T-helper 2 cell treated with Interferon-gamma antibody and Interleukin-4, amounts not matched to agents 5 μg/mL and 100 μg/mL, for 36 hours (primary cell): ENCODE results near the gene ZNF217.
"Not testable (repeated sequence)": the region's sequence is repeated elsewhere in the genome, so short reads cannot be mapped to it uniquely, and the experiment has no call there.

Source experiments
- DNase-seq: peaks from one replicate; pipeline ENCODE4 v3.0.0; 2021; ENCODE audit warnings: low spot score
- H3K27ac Mint-ChIP-seq: one replicate; pipeline ENCODE4 v1.8.0; 2021; ENCODE audit warnings: mild to moderate bottlenecking, mixed read lengths
- H3K27me3 Mint-ChIP-seq: one replicate; pipeline ENCODE4 v1.8.0; 2021; ENCODE audit warnings: low read depth, mixed read lengths
- H3K36me3 Mint-ChIP-seq: one replicate; pipeline ENCODE4 v1.8.0; 2021; ENCODE audit warnings: low read depth, mixed read lengths
- H3K4me1 Mint-ChIP-seq: one replicate; pipeline ENCODE4 v1.8.0; 2021; ENCODE audit warnings: low read depth, mixed read lengths
- H3K4me3 Mint-ChIP-seq: one replicate; pipeline ENCODE4 v1.8.0; 2022; ENCODE audit warnings: mild to moderate bottlenecking, moderate library complexity, mixed read lengths
- H3K9me3 Mint-ChIP-seq: one replicate; pipeline ENCODE4 v1.8.0; 2021; ENCODE audit warnings: mixed read lengths

ZNF217 gene

DNA sequence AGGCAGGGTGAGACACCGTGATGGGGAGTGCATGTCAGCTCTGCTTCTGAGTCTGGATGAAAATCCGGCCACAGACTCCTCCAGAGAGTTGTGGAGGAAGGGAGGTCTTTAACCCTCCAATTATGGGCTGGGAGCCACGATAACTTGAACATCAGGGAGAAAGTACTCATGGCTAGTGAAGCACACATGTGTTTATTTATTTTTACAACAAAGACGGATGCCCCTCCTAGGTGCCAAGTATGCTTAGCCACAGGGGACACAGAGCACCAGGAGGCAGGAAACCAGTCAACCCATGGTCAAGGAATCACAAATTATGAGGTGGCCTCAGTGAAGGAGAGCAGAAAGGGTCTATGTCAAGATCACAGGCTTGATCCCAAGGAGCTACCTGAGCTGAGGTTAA, 54.1 kb downstream of the ZNF217 start:
- Mint-ChIP-seq H3K9me3 (no peaks in the 10 kb centered on the region), H3K4me1 (no peaks in the 10 kb centered on the region), H3K36me3 (no peaks in the 10 kb centered on the region)

DNA sequence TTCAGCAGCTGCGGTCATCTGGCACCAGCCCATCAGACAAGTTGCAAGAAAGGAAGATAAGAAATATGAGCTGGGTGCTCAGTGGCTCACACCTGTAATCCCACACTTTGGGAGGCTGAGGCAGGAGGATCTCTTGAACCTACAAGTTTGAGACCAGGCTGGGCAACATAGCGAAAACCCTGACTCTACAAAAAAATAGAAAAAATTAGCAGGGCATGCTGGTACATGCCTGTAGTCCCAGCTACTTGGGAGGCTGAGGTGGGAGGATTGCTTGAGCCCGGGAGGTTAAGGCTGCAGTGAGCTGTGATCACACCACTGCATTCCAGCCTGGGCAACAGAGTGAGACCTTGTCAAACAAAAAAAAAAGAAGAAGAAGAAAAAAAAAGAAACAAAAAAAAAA, 57.3 kb downstream of the ZNF217 start:
- not testable (repeated sequence) for H3K27me3 Mint-ChIP-seq, H3K4me3 Mint-ChIP-seq, H3K4me1 Mint-ChIP-seq, H3K36me3 Mint-ChIP-seq, H3K27ac Mint-ChIP-seq, H3K9me3 Mint-ChIP-seq, DNase-seq

More for the DNA sequence above, 54.1 kb downstream of the ZNF217 start:
- H3K27ac Mint-ChIP-seq, result no peak overlapping the region
- no peak for DNase-seq
- no peak overlapping the region for H3K4me3 Mint-ChIP-seq
- H3K27me3 Mint-ChIP-seq, result no peaks in the 10 kb centered on the region

DNA sequence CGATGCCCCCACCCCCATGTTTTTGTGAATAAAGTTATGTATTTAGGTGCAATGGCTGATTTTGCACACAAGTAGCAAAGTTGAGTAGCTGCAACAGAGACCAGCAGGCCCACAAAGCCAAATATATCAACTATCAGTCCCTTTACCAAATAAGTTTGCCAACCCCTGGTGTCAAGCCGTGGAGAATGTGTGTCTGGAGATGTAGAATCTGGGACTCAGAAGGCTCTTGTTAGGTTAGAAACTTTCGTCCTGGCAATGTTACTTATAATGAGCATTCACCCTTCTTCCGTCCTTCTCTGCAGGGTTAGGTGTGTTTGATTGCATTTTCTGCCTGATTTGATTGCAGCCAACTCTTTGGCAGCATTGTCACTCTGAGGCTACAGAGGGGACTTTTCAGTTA, 57.8 kb downstream of the ZNF217 start:
- H3K4me3 Mint-ChIP-seq, result no peak overlapping the region
- no peak for DNase-seq
- H3K4me1 Mint-ChIP-seq, result no peaks in the 10 kb centered on the region
- H3K27me3 Mint-ChIP-seq, result no peaks in the 10 kb centered on the region
- H3K36me3 Mint-ChIP-seq, result no peaks in the 10 kb centered on the region
- no peak overlapping the region for H3K27ac Mint-ChIP-seq
- no peaks in the 10 kb centered on the region for H3K9me3 Mint-ChIP-seq

- Mint-ChIP-seq H3K9me3 (no peaks in the 10 kb centered on the region), H3K36me3 (no peaks in the 10 kb centered on the region), H3K4me3 (no peak overlapping the region), H3K4me1 (no peaks in the 10 kb centered on the region), H3K27me3 (no peaks in the 10 kb centered on the region), H3K27ac (no peak overlapping the region)
- no peak for DNase-seq
Measured at GRCh38 chr20:53534037-53534436, 59.6 kb downstream of the ZNF217 start.

- Mint-ChIP-seq H3K4me3 (no peak overlapping the region), H3K27ac (no peak overlapping the region), H3K4me1 (no peaks in the 10 kb centered on the region), H3K36me3 (no peaks in the 10 kb centered on the region), H3K9me3 (no peaks in the 10 kb centered on the region), H3K27me3 (no peaks in the 10 kb centered on the region)
- no peak for DNase-seq
Measured at GRCh38 chr20:53533500-53533899, 60.1 kb downstream of the ZNF217 start.

DNA sequence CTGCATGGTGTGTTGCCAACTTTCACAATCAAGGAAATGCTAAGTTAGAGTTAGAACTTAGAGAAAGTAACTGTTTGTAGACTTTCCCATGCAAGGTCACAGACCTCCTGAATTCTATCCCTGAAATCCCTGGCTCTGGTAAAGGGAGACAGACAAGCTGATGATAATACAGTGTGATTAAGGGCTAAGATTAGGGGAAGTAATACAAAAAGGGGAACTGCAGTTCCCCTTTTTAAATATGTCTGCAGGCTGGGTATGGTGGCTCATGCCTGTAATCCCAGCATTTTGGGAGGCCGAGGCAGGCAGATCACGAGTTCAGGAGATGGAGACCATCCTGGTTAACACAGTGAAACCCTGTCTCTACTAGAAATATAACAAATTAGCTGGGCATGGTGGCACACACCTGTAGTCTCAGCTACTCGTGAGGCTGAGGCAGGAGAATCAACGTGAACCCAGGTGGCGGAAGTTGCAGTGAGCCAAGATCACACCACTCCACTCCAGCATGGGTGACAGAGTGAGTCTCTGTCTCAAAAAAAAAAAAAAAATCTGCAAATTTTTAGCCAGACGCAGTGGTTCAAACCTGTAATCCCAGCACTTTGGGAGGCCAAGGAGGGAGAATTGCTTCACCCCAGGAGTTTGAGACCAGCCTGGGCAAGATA, 60.9 kb downstream of the ZNF217 start:
- not testable (repeated sequence) for H3K27me3 Mint-ChIP-seq, H3K27ac Mint-ChIP-seq

GRCh38 chr20:53530440-53530839, 63.2 kb downstream of the ZNF217 start:
- Mint-ChIP-seq H3K4me1 (no peaks in the 10 kb centered on the region), H3K9me3 (no peaks in the 10 kb centered on the region)

More for the DNA sequence above, 60.9 kb downstream of the ZNF217 start:
- H3K9me3 Mint-ChIP-seq, H3K4me3 Mint-ChIP-seq, H3K36me3 Mint-ChIP-seq, DNase-seq, H3K4me1 Mint-ChIP-seq: not testable (repeated sequence)

GRCh38 chr20:53529658-53530057, 64.0 kb downstream of the ZNF217 start:
- Mint-ChIP-seq H3K4me1 (no peaks in the 10 kb centered on the region), H3K27ac (no peak overlapping the region), H3K9me3 (no peaks in the 10 kb centered on the region), H3K4me3 (no peak overlapping the region), H3K36me3 (no peaks in the 10 kb centered on the region), H3K27me3 (no peaks in the 10 kb centered on the region)
- DNase-seq, result no peak

More at GRCh38 chr20:53530440-53530839, 63.2 kb downstream of the ZNF217 start:
- Mint-ChIP-seq H3K4me3 (no peak overlapping the region), H3K36me3 (no peaks in the 10 kb centered on the region), H3K27ac (no peak overlapping the region), H3K27me3 (no peaks in the 10 kb centered on the region)
- DNase-seq, result no peak

DNA sequence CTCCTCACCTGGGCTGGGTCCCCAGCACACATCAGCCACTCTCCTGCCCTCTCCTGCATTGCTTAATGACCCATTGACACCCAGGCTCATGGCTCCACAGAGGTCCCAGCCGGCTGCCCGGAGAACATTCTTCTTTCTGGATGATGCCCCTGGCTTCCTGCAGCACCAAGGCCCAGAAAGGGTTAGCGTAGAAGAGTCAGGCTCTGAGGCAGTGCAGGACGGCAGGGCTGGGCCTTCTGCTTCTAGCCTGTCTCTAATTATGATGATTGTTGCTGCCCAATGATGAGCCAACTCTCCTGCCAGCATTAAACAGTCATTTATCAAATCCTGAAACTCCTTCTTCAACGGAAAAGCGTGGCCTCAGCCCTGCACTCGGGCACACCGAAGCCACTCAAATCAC, 66.4 kb downstream of the ZNF217 start:
- no peak overlapping the region for H3K27ac Mint-ChIP-seq

DNA sequence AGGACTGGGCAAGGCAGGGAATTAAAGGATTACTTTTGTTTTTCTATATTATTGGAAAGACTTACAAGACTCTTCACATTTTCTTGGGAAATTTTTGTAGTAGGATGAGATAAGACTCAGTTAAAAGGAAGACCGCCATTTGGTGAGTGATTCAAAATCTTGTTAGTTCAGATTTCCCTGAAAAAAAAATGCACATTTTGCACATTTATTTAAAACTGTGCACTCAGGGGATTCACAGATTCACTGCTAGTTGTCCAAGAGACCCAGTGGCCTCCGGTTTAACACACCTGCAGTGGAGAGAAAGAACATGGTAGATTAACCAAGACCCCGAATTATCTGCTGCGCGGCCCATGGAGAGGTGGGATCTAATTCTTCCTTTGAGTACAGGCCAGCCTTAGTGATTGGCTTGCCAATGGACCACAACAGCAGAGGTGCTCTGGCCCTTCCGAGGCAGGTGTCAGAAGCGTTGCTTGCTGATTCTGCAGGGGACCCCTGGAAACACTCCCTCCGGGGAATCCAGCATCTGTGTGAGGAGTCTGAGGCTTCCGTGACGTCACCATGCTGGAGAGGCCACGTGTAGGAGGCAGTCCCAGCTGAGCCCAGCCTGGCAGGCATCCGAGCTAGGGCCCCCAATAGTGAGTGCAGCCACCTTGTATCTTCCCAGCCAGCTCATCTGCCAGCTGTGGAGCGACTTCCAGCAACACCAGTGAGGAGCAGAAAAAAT, 68.9 kb downstream of the ZNF217 start:
- Mint-ChIP-seq H3K27ac (no peak overlapping the region), H3K27me3 (no peaks in the 10 kb centered on the region), H3K36me3 (no peaks in the 10 kb centered on the region), H3K9me3 (no peaks in the 10 kb centered on the region), H3K4me1 (no peaks in the 10 kb centered on the region), H3K4me3 (no peak overlapping the region)
- no peak for DNase-seq

More for the DNA sequence above, 66.4 kb downstream of the ZNF217 start:
- Mint-ChIP-seq H3K9me3 (no peaks in the 10 kb centered on the region), H3K27me3 (no peaks in the 10 kb centered on the region), H3K4me1 (no peaks in the 10 kb centered on the region), H3K4me3 (no peak overlapping the region), H3K36me3 (no peaks in the 10 kb centered on the region)
- no peak for DNase-seq

DNA sequence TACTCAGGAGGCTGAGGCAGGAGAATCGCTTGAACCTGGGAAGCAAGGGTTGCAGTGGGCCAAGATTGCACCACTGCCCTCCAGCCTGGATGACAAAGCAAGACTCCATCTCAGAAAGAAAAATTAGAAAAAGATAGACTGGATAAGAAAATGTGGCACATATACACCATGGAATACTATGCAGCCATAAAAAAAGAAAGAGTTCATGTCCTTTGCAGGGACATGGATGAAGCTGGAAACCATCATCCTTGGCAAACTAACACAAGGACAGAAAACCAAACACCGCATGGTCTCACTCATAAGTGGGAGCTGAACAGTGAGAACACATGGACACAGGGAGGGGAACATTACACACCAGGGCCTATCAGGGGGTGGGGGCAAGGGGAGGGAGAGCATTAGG, 70.0 kb downstream of the ZNF217 start:
- not testable (repeated sequence) for H3K27ac Mint-ChIP-seq, H3K9me3 Mint-ChIP-seq, DNase-seq, H3K4me1 Mint-ChIP-seq, H3K36me3 Mint-ChIP-seq, H3K4me3 Mint-ChIP-seq, H3K27me3 Mint-ChIP-seq

DNA sequence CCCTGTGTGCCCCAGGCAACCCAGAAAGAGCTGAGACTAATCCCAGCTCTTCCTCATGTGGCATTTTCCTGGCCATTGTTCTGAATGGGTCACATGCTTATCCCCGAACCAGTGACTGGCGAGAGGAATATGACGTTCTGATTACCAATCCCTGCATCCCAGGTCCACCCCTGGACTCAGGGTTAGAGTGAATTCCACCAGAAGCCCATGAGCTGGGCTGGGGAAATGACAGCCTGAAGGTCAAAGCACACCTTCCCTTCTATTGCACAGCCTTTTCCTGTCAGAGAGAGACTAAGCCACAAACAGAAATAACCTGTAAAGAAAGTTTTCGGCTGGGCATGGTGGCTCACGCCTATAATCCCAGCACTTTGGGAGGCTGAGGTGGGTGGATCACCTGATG, 70.9 kb downstream of the ZNF217 start:
- H3K9me3 Mint-ChIP-seq, result no peaks in the 10 kb centered on the region
- DNase-seq, result no peak
- no peak overlapping the region for H3K4me3 Mint-ChIP-seq
- H3K36me3 Mint-ChIP-seq, result no peaks in the 10 kb centered on the region
- no peaks in the 10 kb centered on the region for H3K27me3 Mint-ChIP-seq
- no peaks in the 10 kb centered on the region for H3K4me1 Mint-ChIP-seq
- no peak overlapping the region for H3K27ac Mint-ChIP-seq

GRCh38 chr20:53522026-53522425, 71.6 kb downstream of the ZNF217 start:
- Mint-ChIP-seq H3K36me3 (no peaks in the 10 kb centered on the region), H3K4me3 (no peak overlapping the region), H3K27me3 (no peaks in the 10 kb centered on the region), H3K9me3 (no peaks in the 10 kb centered on the region), H3K4me1 (no peaks in the 10 kb centered on the region), H3K27ac (no peak overlapping the region)
- DNase-seq, result no peak

- not testable (repeated sequence) for H3K4me1 Mint-ChIP-seq, DNase-seq, H3K27ac Mint-ChIP-seq, H3K27me3 Mint-ChIP-seq, H3K36me3 Mint-ChIP-seq, H3K4me3 Mint-ChIP-seq, H3K9me3 Mint-ChIP-seq
Measured at GRCh38 chr20:53521421-53521820, 72.2 kb downstream of the ZNF217 start.

DNA sequence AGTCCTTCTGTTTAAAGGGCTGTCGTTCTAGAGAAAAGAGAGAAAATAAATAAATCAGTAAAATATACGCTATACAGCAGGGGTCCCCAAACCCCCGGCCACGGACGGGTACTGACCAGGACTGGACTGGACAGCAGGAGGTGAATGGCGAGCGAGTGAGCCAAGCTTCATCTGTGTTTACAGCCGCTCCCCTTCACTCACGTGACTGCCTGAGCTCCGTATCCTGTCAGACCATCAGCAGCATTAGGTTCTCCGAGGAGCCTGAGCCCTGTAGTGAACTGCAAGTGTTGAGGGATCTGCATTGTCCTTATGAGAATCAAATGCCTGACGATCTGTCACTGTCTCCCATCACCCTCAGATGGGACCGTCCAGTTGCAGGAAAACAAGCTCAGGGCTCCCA, 76.5 kb downstream of the ZNF217 start:
- H3K36me3 Mint-ChIP-seq, result no peaks in the 10 kb centered on the region
- H3K4me1 Mint-ChIP-seq, result no peaks in the 10 kb centered on the region
- H3K9me3 Mint-ChIP-seq, result no peaks in the 10 kb centered on the region
- no peaks in the 10 kb centered on the region for H3K27me3 Mint-ChIP-seq
- no peak for DNase-seq
- H3K27ac Mint-ChIP-seq, result no peak overlapping the region
- no peak overlapping the region for H3K4me3 Mint-ChIP-seq
